Transverse colon (tissue), 3 donors: Measurements from ENCODE around the gene B2M.

Source experiments
- EP300 ChIP-seq: sonication (generic); formaldehyde crosslinking; IDR thresholded peaks from one replicate; pipeline ENCODE4 v1.6.1; 2017; ENCODE audit warnings: antibody characterized with exemption, low read depth
- POLR2A ChIP-seq: fragments of 450-650 bp; IDR thresholded peaks from one replicate; pipeline ENCODE4 v1.6.1; 2016; ENCODE audit warnings: antibody characterized with exemption, mild to moderate bottlenecking, moderate library complexity
- POLR2AphosphoS5 ChIP-seq, 3 donors: sonication (generic); formaldehyde crosslinking; IDR thresholded peaks; one replicate each; pipeline ENCODE4 v1.6.1; 2016; ENCODE audit warnings: antibody characterized with exemption in 3 of 3

DNA sequence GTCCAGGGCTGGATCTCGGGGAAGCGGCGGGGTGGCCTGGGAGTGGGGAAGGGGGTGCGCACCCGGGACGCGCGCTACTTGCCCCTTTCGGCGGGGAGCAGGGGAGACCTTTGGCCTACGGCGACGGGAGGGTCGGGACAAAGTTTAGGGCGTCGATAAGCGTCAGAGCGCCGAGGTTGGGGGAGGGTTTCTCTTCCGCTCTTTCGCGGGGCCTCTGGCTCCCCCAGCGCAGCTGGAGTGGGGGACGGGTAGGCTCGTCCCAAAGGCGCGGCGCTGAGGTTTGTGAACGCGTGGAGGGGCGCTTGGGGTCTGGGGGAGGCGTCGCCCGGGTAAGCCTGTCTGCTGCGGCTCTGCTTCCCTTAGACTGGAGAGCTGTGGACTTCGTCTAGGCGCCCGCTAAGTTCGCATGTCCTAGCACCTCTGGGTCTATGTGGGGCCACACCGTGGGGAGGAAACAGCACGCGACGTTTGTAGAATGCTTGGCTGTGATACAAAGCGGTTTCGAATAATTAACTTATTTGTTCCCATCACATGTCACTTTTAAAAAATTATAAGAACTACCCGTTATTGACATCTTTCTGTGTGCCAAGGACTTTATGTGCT, 527 bp downstream of the B2M start:
- no peak for TF ChIP-seq EP300
- no peak for TF ChIP-seq POLR2AphosphoS5 (IDR thresholded peaks at IDR 0.05)
- no peak for TF ChIP-seq POLR2A
